ENCODE results near the gene S1PR4. TPM values are rescaled to one million over a fixed set of nuclear protein-coding genes. Genes with fewer than 3 reads are reported as not detected.
"Not testable (repeated sequence)": the region's sequence is repeated elsewhere in the genome, so short reads cannot be mapped to it uniquely, and the experiment has no call there.

The S1PR4 gene
- total RNA-seq, 2 donors from 2014 or later: 1.2 to 6.4 TPM

- Histone ChIP-seq H3K4me3 (no peak overlapping the region), H3K9me3 (no peaks in the 10 kb centered on the region), H3K4me1 (ENCODE audit: control insufficient read depth in 1 of 2, low read depth in 2 of 2) (no peaks in the 10 kb centered on the region), H3K36me3 (peaks cover 29% of the 10 kb centered on the region), H3K27ac (no peak overlapping the region), H3K27me3 (replicated peaks; ENCODE audit: insufficient read depth) (no peaks in the 10 kb centered on the region)
- ATAC-seq (ENCODE audit: insufficient number of reproducible peaks, low FRiP score, low read depth) (no peak), DNase-seq (ENCODE audit: low spot score) (no peak)
- TF ChIP-seq CTCF (IDR thresholded peaks at IDR 0.05): no peak
Observed at GRCh38 chr19:3202346-3202745, 23.8 kb downstream of the S1PR4 start.

- H3K36me3 ChIP-seq: peaks cover 31% of the 10 kb centered on the region
- ATAC-seq (ENCODE audit: insufficient number of reproducible peaks, low FRiP score, low read depth); H3K27ac ChIP-seq; H3K9me3 ChIP-seq; H3K27me3 ChIP-seq (replicated peaks; ENCODE audit: insufficient read depth); H3K4me3 ChIP-seq; H3K4me1 ChIP-seq (ENCODE audit: control insufficient read depth in 1 of 2, low read depth in 2 of 2); DNase-seq (ENCODE audit: low spot score): not testable (repeated sequence)
Observed at GRCh38 chr19:3202895-3203294, 24.3 kb downstream of the S1PR4 start.

- no peak overlapping the region for H3K4me3 ChIP-seq
- DNase-seq (ENCODE audit: low spot score) (no peak), ATAC-seq (ENCODE audit: insufficient number of reproducible peaks, low FRiP score, low read depth) (no peak)
- no peaks in the 10 kb centered on the region for H3K4me1 ChIP-seq (ENCODE audit: control insufficient read depth in 1 of 2, low read depth in 2 of 2)
- no peak overlapping the region for H3K27ac ChIP-seq
- peaks cover 31% of the 10 kb centered on the region for H3K36me3 ChIP-seq
- no peaks in the 10 kb centered on the region for H3K9me3 ChIP-seq
- H3K27me3 ChIP-seq (replicated peaks; ENCODE audit: insufficient read depth): no peaks in the 10 kb centered on the region
- TF ChIP-seq CTCF (IDR thresholded peaks at IDR 0.05): no peak
Observed at GRCh38 chr19:3203805-3204645, 25.5 kb downstream of the S1PR4 start.

- peaks cover 28% of the 10 kb centered on the region for H3K36me3 ChIP-seq
- no peak overlapping the region for H3K27ac ChIP-seq
- ATAC-seq (ENCODE audit: insufficient number of reproducible peaks, low FRiP score, low read depth): no peak
- TF ChIP-seq CTCF (IDR thresholded peaks at IDR 0.05): no peak
- no peak overlapping the region for H3K4me3 ChIP-seq
- no peaks in the 10 kb centered on the region for H3K27me3 ChIP-seq (replicated peaks; ENCODE audit: insufficient read depth)
- no peaks in the 10 kb centered on the region for H3K4me1 ChIP-seq (ENCODE audit: control insufficient read depth in 1 of 2, low read depth in 2 of 2)
- DNase-seq (ENCODE audit: low spot score): no peak
- no peaks in the 10 kb centered on the region for H3K9me3 ChIP-seq
Observed at GRCh38 chr19:3204646-3205275, 26.2 kb downstream of the S1PR4 start.

GRCh38 chr19:3206216-3206953 lies 27.8 kb downstream of the S1PR4 start:
- Histone ChIP-seq H3K4me3 (no peak overlapping the region), H3K27ac (no peak overlapping the region), H3K36me3 (peaks cover 28% of the 10 kb centered on the region), H3K9me3 (no peaks in the 10 kb centered on the region), H3K4me1 (ENCODE audit: control insufficient read depth in 1 of 2, low read depth in 2 of 2) (no peaks in the 10 kb centered on the region), H3K27me3 (replicated peaks; ENCODE audit: insufficient read depth) (no peaks in the 10 kb centered on the region)
- TF ChIP-seq CTCF (IDR thresholded peaks at IDR 0.05): no peak
- no peak for ATAC-seq (ENCODE audit: insufficient number of reproducible peaks, low FRiP score, low read depth)
- no peak for DNase-seq (ENCODE audit: low spot score)

Data from thoracic aorta (tissue), 2 donors.